Testis (tissue), 2 donors: ENCODE results near the gene SELP.
"Not testable (repeated sequence)": the region's sequence is repeated elsewhere in the genome, so short reads cannot be mapped to it uniquely, and the experiment has no call there.

Source experiments
- CTCF ChIP-seq, 3 experiments: fragments of 450-650 bp in 2 of 3; fragments of 200-600 bp in 1 of 3; sonication (generic) in 1 of 3; IDR thresholded peaks; one replicate each; pipeline ENCODE4 v1.5.1; 2016 to 2019; ENCODE audit warnings: antibody characterized with exemption in 3 of 3, mild to moderate bottlenecking in 2 of 3, moderate library complexity in 1 of 3
- POLR2A ChIP-seq: fragments of 450-650 bp; IDR thresholded peaks from one replicate; pipeline ENCODE4 v1.6.1; 2017; ENCODE audit warnings: antibody characterized with exemption, mild to moderate bottlenecking, moderate library complexity

- not testable (repeated sequence) for TF ChIP-seq CTCF (IDR thresholded peaks at IDR 0.05); POLR2A
These were observed 28.9 kb upstream of the SELP start for GRCh38 chr1:169658777-169659176.
